Ovary (tissue), 9 donors: ENCODE data around the gene VCP. TPM values are rescaled to one million over a fixed set of nuclear protein-coding genes. Genes with fewer than 3 reads are reported as not detected.

Experiments used
- DNase-seq, 5 donors: peaks; one replicate each; pipeline ENCODE4 v3.0.0-alpha.2; 2019 to 2020
- H3K27ac ChIP-seq, 2 donors: fragments of 200-600 bp; one replicate each; pipeline versions ENCODE4 v1.5.1 to v1.8.0; 2019 to 2022
- H3K27me3 ChIP-seq: fragments of 200-600 bp; one replicate; pipeline ENCODE4 v1.8.0; 2022
- H3K36me3 ChIP-seq: fragments of 200-600 bp; sonication (generic); one replicate; pipeline ENCODE4 v1.5.1; 2019
- H3K4me1 ChIP-seq: one replicate; pipeline ENCODE4 v1.8.1; 2013; ENCODE audit warnings: mild to moderate bottlenecking, moderate library complexity; ENCODE audit not compliant: insufficient read depth
- H3K4me3 ChIP-seq: fragments of 200-600 bp; sonication (generic); one replicate; pipeline ENCODE4 v1.5.1; 2017
- H3K9me3 ChIP-seq, 2 donors: fragments of 200-600 bp in 1 of 2; sonication (generic) in 1 of 2; one replicate each; pipeline versions ENCODE4 v1.5.1 to v1.8.1; 2013 to 2019; ENCODE audit warnings: mild to moderate bottlenecking in 1 of 2, moderate library complexity in 1 of 2
- CTCF ChIP-seq, 3 donors: fragments of 450-650 bp in 2 of 3; fragments of 200-600 bp in 1 of 3; IDR thresholded peaks; one replicate each; pipeline versions ENCODE4 v1.5.1 to v1.8.0; 2016 to 2022; ENCODE audit warnings: antibody characterized with exemption in 3 of 3, mild to moderate bottlenecking in 1 of 3
- EP300 ChIP-seq: sonication (generic); formaldehyde crosslinking; IDR thresholded peaks from one replicate; pipeline ENCODE4 v1.6.1; 2017; ENCODE audit warnings: antibody characterized with exemption
- POLR2A ChIP-seq: fragments of 450-650 bp; IDR thresholded peaks from one replicate; pipeline ENCODE4 v1.6.1; 2017; ENCODE audit warnings: antibody characterized with exemption, mild to moderate bottlenecking, moderate library complexity
- WGBS, 3 donors: extraction: QIAGEN DNeasy Blood & Tissue Kit in 1 of 3; methylation state at CpG; one replicate each; pipeline versions ENCODE4 v1.1.5 to v1.1.7; 2013 to 2017; 5-methylcytosine and 5-hydroxymethylcytosine counted together
- intact Hi-C, 4 donors: fragments of 100-400 bp; cut with DNase I; formaldehyde crosslinking; loops; one replicate each; pipeline versions ENCODE4 v1.11.0 to v1.15.1; 2022 to 2023
- polyA plus RNA-seq, 2 donors: library from polyadenylated mRNA; stranded (reverse); fragments of 200-250 nt in 1 of 2; fragments of 350-450 nt in 1 of 2; fragmentation: Illumina TruSeq in 1 of 2; extraction: RNeasy Lipid Tissue Mini Kit (QIAGEN cat#74804) in 1 of 2; gene quantifications; one replicate each; pipeline ENCODE4 v1.2.3, GENCODE V29; 2013 to 2014
- total RNA-seq, 7 donors: library from RNA; depleted of rRNA in 2 of 7; stranded (reverse); fragments of >200 nt in 2 of 7; fragmentation: NEBNext Ultra II Directional in 3 of 7; extraction: Animal tissue kit (Norgen Biotek cat#: 25700) in 3 of 7; gene quantifications; one replicate each; pipeline versions ENCODE4 v1.1.0 to v1.2.4, GENCODE V29; 2016 to 2023
- donor health status: DM: no; HTN: no; CAD: no; lungs with moderate emphysema.
- donor health status: DM: no; HTN: no; CAD: no.
- donor health status: Bipolar disorder and iron deficiency.
- donor health status: DM: yes; HTN: yes; CAD: no.
- donor health status: DM: no; HTN: no; CAD: no.
- donor health status: DM: yes; HTN: yes; CAD: no.

The VCP gene
- total and polyA plus RNA-seq, 9 donors: 78.0 to 276 (median 149) TPM

- Histone ChIP-seq H3K4me1 (peaks cover 18% of the 10 kb centered on the region), H3K27me3 (no peaks in the 10 kb centered on the region), H3K9me3 (no peaks in the 10 kb centered on the region), H3K4me3 (peak overlapping the region; percentile 44), H3K36me3 (no peaks in the 10 kb centered on the region), H3K27ac (peak overlapping the region; percentile 73 to 82)
- no peak for TF ChIP-seq POLR2A
- no peak for TF ChIP-seq EP300
- no peak for TF ChIP-seq CTCF (IDR thresholded peaks at IDR 0.05)
- WGBS, 3 donors: 7 to 15% (median 7%) methylated on average over 12 of the region's 12 CpGs
- intact Hi-C loops: loop anchor here (2.0 to 10.0 kb wide), 9 partner anchors 43 to 448 kb away; partner anchors contain the start of gene VCP (in 1 of the 4)
- peak in 4 of 5 donors; percentile 35 to 66 (median 57) for DNase-seq
These were observed 42.6 kb upstream of the VCP start for GRCh38 chr9:35114840-35115628.

- H3K9me3 ChIP-seq: no peaks in the 10 kb centered on the region
- H3K36me3 ChIP-seq: no peaks in the 10 kb centered on the region
- peak overlapping the region; percentile 73 to 82 for H3K27ac ChIP-seq
- 3 to 5% (median 4%) methylated on average over 5 of the region's 5 CpGs for WGBS, 3 donors
- TF ChIP-seq POLR2A: no peak
- TF ChIP-seq EP300: no peak
- no peak for TF ChIP-seq CTCF (IDR thresholded peaks at IDR 0.05)
- H3K4me1 ChIP-seq: peaks cover 19% of the 10 kb centered on the region
- intact Hi-C loops: loop anchor here in 2 of 4 donors (2.0 to 10.0 kb wide), 5 partner anchors 42 to 449 kb away; partner anchors contain the start of gene VCP (in 1 of the 2)
- H3K4me3 ChIP-seq: peak overlapping the region; percentile 1
- peak; percentile 64 to 80 (median 67) for DNase-seq
- no peaks in the 10 kb centered on the region for H3K27me3 ChIP-seq
These were observed 41.9 kb upstream of the VCP start for GRCh38 chr9:35114113-35114839.

- Histone ChIP-seq H3K36me3 (no peaks in the 10 kb centered on the region), H3K4me1 (peaks cover 19% of the 10 kb centered on the region), H3K9me3 (no peaks in the 10 kb centered on the region), H3K4me3 (no peak overlapping the region), H3K27me3 (no peaks in the 10 kb centered on the region), H3K27ac (peak overlapping the region; percentile 50 to 77)
- 58 to 74% (median 59%) methylated on average over 3 of the region's 3 CpGs for WGBS, 3 donors
- DNase-seq: no peak
- intact Hi-C loops: loop anchor here in 2 of 4 donors (5.0 to 10.0 kb wide), 4 partner anchors 40 to 372 kb away; partner anchors contain the start of gene VCP (in 1 of the 2)
- no peak for TF ChIP-seq POLR2A
- no peak for TF ChIP-seq CTCF (IDR thresholded peaks at IDR 0.05)
- no peak for TF ChIP-seq EP300
These were observed 40.0 kb upstream of the VCP start for GRCh38 chr9:35112257-35113020.
